Tibial nerve (tissue), 4 donors: ENCODE measurements around the gene ARHGAP26. TPM values are rescaled to one million over a fixed set of nuclear protein-coding genes. Genes with fewer than 3 reads are reported as not detected.

Source experiments
- DNase-seq, 2 donors: peaks; one replicate each; pipeline ENCODE4 v3.0.0-alpha.2; 2019; ENCODE audit warnings: low spot score in 2 of 2
- H3K27ac ChIP-seq, 4 donors: fragments of 200-600 bp; sonication (generic) in 3 of 4; one replicate each; pipeline ENCODE4 v1.5.1; 2017 to 2019; ENCODE audit warnings: mild to moderate bottlenecking in 1 of 4
- H3K27me3 ChIP-seq, 2 donors: fragments of 200-600 bp; sonication (generic) in 1 of 2; one replicate each; pipeline versions ENCODE4 v1.5.1 to v1.6.0; 2017 to 2019
- H3K36me3 ChIP-seq, 3 donors: fragments of 200-600 bp; sonication (generic); one replicate each; pipeline ENCODE4 v1.5.1; 2018 to 2019
- H3K4me1 ChIP-seq, 4 donors: fragments of 200-600 bp; sonication (generic) in 3 of 4; one replicate each; pipeline ENCODE4 v1.5.1; 2017 to 2019
- H3K4me3 ChIP-seq, 4 donors: fragments of 200-600 bp; sonication (generic) in 3 of 4; one replicate each; pipeline ENCODE4 v1.5.1; 2017 to 2019; ENCODE audit warnings: mild to moderate bottlenecking in 1 of 4, moderate library complexity in 1 of 4
- H3K9me3 ChIP-seq, 4 donors: fragments of 200-600 bp; sonication (generic) in 3 of 4; one replicate each; pipeline ENCODE4 v1.5.1; 2017 to 2019
- EP300 ChIP-seq, 2 donors: sonication (generic); formaldehyde crosslinking; IDR thresholded peaks; one replicate each; pipeline ENCODE4 v1.6.1; 2017; ENCODE audit warnings: antibody characterized with exemption in 2 of 2, mild to moderate bottlenecking in 1 of 2
- POLR2A ChIP-seq, 2 donors: fragments of 450-650 bp; IDR thresholded peaks; one replicate each; pipeline ENCODE4 v1.6.1; 2017; ENCODE audit warnings: antibody characterized with exemption in 2 of 2, mild to moderate bottlenecking in 2 of 2, moderate library complexity in 2 of 2
- WGBS, 2 donors: methylation state at CpG; one replicate each; pipeline ENCODE4 v1.1.5; 2018; 5-methylcytosine and 5-hydroxymethylcytosine counted together
- total RNA-seq, 4 donors: library from RNA; depleted of rRNA; stranded (reverse); fragments of >200 nt; gene quantifications; one replicate each; pipeline ENCODE4 v1.1.0, GENCODE V29; 2016
- TF ChIP-seq, protein P1 (sequence below), 5 experiments: fragments of 200-600 bp in 3 of 5; fragments of 450-650 bp in 2 of 5; sonication (generic) in 3 of 5; IDR thresholded peaks; one replicate each; pipeline ENCODE4 v1.5.1; 2016 to 2019; ENCODE audit warnings: antibody characterized with exemption in 5 of 5, mild to moderate bottlenecking in 3 of 5, moderate library complexity in 2 of 5

ARHGAP26 gene
- total RNA-seq, 4 donors from 2014 or later, result 33.7 to 77.8 (median 57.8) TPM

DNA sequence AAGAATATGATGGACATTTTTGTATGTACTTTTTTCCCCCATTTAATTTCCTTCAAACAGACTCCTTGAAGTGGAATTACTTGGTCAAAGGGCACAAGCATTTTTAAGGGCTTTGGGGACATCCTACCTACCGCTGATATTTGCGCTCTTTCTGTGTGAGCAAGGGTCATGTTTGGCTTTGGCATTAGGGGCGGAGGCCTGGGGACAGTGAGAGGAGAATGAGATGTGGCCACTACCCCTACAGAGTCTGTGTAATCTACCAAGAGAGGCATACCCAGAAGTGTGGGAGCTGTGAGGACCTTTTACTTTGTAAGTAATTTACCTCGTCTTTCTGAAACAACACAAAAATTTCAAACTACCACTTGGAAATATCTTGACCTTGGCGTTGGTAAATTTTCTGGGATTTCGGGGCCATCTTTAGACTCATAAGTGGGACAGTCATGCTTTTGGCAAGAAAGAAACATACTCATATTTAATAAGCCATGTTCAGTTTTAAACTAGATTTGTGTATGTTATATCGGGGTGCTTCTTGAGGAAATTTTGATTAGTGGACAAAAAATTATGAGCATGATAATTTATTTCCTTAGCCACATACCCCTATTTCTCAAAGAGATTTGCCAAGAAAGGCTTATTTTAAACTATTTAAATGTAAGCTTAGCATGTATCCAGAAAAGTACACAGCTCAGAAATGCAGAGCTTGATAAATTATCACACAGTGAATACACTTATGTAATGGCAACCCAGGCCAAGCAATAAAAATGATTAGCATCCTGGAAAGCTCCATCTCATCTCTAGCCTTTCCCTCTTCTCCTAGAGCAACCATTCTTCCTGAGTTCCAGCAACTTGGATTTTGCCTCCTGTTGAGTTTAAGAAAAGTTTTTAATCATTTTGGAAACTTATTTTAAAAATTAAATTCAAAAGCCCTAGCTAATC lies 63.6 kb downstream of the ARHGAP26 start:
- WGBS, 2 donors, result 86 to 90% methylated on average over 7 of the region's 7 CpGs

DNA sequence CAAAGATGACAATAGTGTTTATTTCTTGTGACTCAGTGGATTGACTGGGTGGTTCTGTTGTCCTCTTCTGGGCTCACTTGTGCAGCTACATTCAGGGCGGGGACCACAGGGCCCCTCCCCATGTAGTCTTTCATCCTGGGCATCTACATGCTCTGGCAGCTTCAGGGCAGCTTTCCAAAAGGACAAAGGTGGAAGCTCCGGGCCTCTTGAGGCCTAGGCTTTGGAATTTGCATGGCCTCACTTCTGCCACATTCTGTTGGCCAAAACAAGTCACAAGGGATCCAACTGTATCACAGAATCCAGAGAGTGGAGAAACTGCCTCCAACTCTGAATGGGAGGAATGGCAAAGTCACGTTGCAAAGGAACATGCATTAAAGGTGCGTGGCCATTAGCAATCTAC lies 64.3 kb downstream of the ARHGAP26 start:
- DNase-seq, result no peak
- no peak for TF ChIP-seq EP300 (IDR thresholded peaks at IDR 0.05)
- H3K4me3 ChIP-seq, result no peak overlapping the region
- no peaks in the 10 kb centered on the region for H3K9me3 ChIP-seq
- peaks cover 0 to 62% (median 0%) of the 10 kb centered on the region in 4 donors for H3K4me1 ChIP-seq
- no peaks in the 10 kb centered on the region for H3K36me3 ChIP-seq
- no peak overlapping the region for H3K27ac ChIP-seq
- H3K27me3 ChIP-seq, result no peaks in the 10 kb centered on the region
- WGBS, 2 donors, result 77 to 78% methylated on average over 4 of the region's 4 CpGs

More for the DNA sequence above, 63.6 kb downstream of the ARHGAP26 start:
- H3K4me3 ChIP-seq, result no peak overlapping the region
- H3K9me3 ChIP-seq, result no peaks in the 10 kb centered on the region
- no peaks in the 10 kb centered on the region for H3K27me3 ChIP-seq
- DNase-seq, result no peak
- TF ChIP-seq EP300 (IDR thresholded peaks at IDR 0.05), result no peak
- TF ChIP-seq, protein P1, sequence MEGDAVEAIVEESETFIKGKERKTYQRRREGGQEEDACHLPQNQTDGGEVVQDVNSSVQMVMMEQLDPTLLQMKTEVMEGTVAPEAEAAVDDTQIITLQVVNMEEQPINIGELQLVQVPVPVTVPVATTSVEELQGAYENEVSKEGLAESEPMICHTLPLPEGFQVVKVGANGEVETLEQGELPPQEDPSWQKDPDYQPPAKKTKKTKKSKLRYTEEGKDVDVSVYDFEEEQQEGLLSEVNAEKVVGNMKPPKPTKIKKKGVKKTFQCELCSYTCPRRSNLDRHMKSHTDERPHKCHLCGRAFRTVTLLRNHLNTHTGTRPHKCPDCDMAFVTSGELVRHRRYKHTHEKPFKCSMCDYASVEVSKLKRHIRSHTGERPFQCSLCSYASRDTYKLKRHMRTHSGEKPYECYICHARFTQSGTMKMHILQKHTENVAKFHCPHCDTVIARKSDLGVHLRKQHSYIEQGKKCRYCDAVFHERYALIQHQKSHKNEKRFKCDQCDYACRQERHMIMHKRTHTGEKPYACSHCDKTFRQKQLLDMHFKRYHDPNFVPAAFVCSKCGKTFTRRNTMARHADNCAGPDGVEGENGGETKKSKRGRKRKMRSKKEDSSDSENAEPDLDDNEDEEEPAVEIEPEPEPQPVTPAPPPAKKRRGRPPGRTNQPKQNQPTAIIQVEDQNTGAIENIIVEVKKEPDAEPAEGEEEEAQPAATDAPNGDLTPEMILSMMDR (IDR thresholded peaks at IDR 0.05), result no peak
- H3K36me3 ChIP-seq, result no peaks in the 10 kb centered on the region
- no peak overlapping the region for H3K27ac ChIP-seq
- peaks cover 0 to 61% (median 0%) of the 10 kb centered on the region in 4 donors for H3K4me1 ChIP-seq

DNA sequence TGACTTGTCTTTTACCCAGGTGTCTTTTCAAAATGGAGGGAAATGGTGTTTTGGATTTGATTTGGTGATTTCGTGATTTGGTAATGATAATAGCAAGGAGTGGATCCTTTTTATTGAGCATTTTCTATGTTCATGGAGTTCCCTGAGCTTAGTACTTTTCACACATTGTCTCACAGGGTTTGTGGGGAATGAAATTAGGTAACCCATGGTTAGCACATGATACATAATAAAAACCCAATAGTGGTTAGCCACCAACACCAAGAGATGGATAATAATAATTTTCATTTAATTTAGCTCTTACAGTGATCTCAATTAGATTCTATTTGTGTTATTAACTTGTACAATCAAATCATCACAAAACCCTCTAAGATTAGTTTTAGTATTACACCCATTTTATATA lies 65.4 kb downstream of the ARHGAP26 start:
- no peak overlapping the region for H3K4me3 ChIP-seq
- TF ChIP-seq EP300 (IDR thresholded peaks at IDR 0.05) (no peak), POLR2A (IDR thresholded peaks at IDR 0.05) (no peak)
- TF ChIP-seq, protein P1 (IDR thresholded peaks at IDR 0.05), result no peak
- no peaks in the 10 kb centered on the region for H3K9me3 ChIP-seq
- 93 to 100% methylated on average over 1 of the region's 1 CpG for WGBS, 2 donors
- H3K27ac ChIP-seq, result no peak overlapping the region
- H3K4me1 ChIP-seq, result peaks cover 0 to 62% (median 5%) of the 10 kb centered on the region in 4 donors
- no peaks in the 10 kb centered on the region for H3K27me3 ChIP-seq
- no peak for DNase-seq
- no peaks in the 10 kb centered on the region for H3K36me3 ChIP-seq

DNA sequence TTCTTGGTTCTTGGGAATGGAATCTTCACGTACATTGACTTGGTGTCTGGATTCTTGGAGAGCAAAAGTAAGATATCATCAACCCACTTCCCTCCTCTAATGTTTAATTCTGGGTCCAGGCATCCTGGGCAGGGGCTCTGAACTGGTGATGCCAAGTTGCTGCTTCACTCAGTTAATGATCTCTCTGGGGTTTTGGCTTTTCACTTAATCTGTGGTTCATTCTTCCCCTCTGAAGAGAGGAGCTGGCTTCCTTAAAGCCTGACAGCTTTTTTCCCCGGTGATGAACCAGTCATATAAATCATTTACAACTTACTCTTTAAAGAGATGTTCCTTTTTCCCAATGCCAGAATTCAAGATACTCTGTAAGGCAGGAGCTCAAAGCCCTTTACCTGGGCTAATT lies 65.9 kb downstream of the ARHGAP26 start:
- 82 to 86% methylated on average over 2 of the region's 2 CpGs for WGBS, 2 donors
- peaks cover 0 to 62% (median 10%) of the 10 kb centered on the region in 4 donors for H3K4me1 ChIP-seq

DNA sequence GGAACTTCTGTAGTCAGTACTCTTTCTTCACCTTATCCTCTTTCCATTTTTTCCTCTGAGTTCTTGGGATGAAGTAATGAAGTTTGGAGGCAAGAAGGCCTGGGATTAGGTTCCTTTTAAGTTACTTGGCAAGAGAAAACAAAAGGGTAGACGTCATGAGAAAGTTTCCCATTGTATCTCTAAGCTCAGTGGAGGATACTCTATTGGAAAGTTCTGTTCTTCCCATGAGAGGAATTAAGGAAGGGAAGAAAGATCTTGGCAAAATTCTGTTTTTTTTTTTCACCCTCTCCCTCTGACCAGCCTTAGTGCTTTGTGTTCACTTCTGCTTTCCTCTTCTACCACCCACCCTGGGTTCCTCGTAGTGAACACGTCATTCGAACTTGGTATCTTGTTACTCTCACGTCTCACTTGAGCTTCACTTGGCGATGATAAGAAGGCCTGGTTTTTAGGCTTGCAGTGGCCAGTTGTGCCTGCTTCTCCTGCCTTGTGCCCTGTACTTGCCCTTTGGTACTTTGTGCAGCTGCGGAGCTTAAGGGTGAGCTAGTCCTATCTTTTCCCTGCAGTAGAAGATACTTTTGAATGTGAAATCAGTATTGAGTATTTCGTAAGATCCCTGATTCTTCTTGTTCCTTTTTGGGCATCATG lies 67.0 kb downstream of the ARHGAP26 start:
- Histone ChIP-seq H3K4me1 (peaks cover 0 to 66% (median 21%) of the 10 kb centered on the region in 4 donors), H3K27ac (peak overlapping the region in 1 of 4 donors; percentile 67), H3K9me3 (no peaks in the 10 kb centered on the region), H3K4me3 (no peak overlapping the region), H3K36me3 (no peaks in the 10 kb centered on the region), H3K27me3 (no peaks in the 10 kb centered on the region)
- DNase-seq, result peak in 1 of 2 donors; percentile 43
- WGBS, 2 donors, result 66 to 73% methylated on average over 8 of the region's 8 CpGs
- TF ChIP-seq EP300 (IDR thresholded peaks at IDR 0.05), result peak in 1 of 2 donors; percentile 52
- TF ChIP-seq POLR2A (IDR thresholded peaks at IDR 0.05), result no peak

More for the DNA sequence above, 65.9 kb downstream of the ARHGAP26 start:
- H3K27ac ChIP-seq, result no peak overlapping the region
- no peaks in the 10 kb centered on the region for H3K27me3 ChIP-seq
- H3K9me3 ChIP-seq, result no peaks in the 10 kb centered on the region
- H3K36me3 ChIP-seq, result no peaks in the 10 kb centered on the region
- TF ChIP-seq, protein P1 (IDR thresholded peaks at IDR 0.05), result no peak
- no peak for TF ChIP-seq EP300 (IDR thresholded peaks at IDR 0.05)
- no peak overlapping the region for H3K4me3 ChIP-seq
- DNase-seq, result no peak

DNA sequence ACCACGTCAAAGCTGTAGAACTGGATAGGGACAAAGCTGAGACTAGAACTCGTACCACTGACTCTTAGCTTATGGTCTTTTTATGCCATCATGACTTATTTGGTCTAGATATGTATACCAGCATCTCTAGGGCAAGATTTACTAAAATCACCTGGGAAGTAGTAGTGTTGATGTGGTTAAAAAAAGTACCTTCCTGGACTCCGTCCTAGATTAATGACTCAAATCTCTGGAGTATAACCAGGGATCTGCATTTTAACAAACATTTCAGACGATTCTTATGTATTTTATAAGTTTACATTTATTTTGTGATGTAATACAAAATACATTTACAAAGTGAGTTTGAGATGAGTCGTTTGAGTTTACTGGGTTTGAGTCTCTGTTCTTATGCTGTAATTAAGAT lies 68.7 kb downstream of the ARHGAP26 start:
- Histone ChIP-seq H3K36me3 (no peaks in the 10 kb centered on the region), H3K27me3 (no peaks in the 10 kb centered on the region), H3K4me3 (no peak overlapping the region), H3K4me1 (peaks cover 0 to 78% (median 23%) of the 10 kb centered on the region in 4 donors), H3K9me3 (no peaks in the 10 kb centered on the region), H3K27ac (peak overlapping the region in 2 of 4 donors; percentile 75 to 78)
- no peak for TF ChIP-seq EP300 (IDR thresholded peaks at IDR 0.05)
- no peak for TF ChIP-seq POLR2A (IDR thresholded peaks at IDR 0.05)
- TF ChIP-seq, protein P1 (IDR thresholded peaks at IDR 0.05), result no peak
- 66 to 78% methylated on average over 5 of the region's 5 CpGs for WGBS, 2 donors
- DNase-seq, result no peak
